ENCODE measurements around the gene PTPRN2. TPM values are rescaled to one million over a fixed set of nuclear protein-coding genes. Genes with fewer than 3 reads are reported as not detected.

Gene PTPRN2
- total RNA-seq, 1 experiment from 2014 or later: not detected

- H3K79me2 ChIP-seq (ENCODE audit: low read depth): no peaks in the 10 kb centered on the region
- CTCF ChIA-PET: no interaction called here
- H3K4me1 ChIP-seq (replicated peaks; ENCODE audit: insufficient read depth): no peaks in the 10 kb centered on the region
- no peaks in the 10 kb centered on the region for H3K9me2 ChIP-seq (ENCODE audit: insufficient read depth)
- POLR2A ChIA-PET (ENCODE audit: unreplicated experiment): no interaction called here
- H3K9me3 ChIP-seq (ENCODE audit: insufficient read depth, low read depth): no peaks in the 10 kb centered on the region
- H2AFZ ChIP-seq: no peak overlapping the region
- no peaks in the 10 kb centered on the region for H3K36me3 ChIP-seq (ENCODE audit: low read depth)
- TF ChIP-seq EZH2 (IDR thresholded peaks at IDR 0.05; ENCODE audit: low read depth) (no peak), CTCF (conservative IDR thresholded peaks at IDR 0.05) (no peak)
- intact Hi-C loops (cut with micrococcal nuclease; ENCODE audit: unreplicated experiment): no loop called here
- H3K4me2 ChIP-seq: no peak overlapping the region
- H3K27ac ChIP-seq: no peak overlapping the region
- peaks cover 89% of the 10 kb centered on the region for H3K27me3 ChIP-seq (ENCODE audit: insufficient read depth, low read depth)
- H3F3A ChIP-seq (ENCODE audit: insufficient read depth, low read depth): no peaks in the 10 kb centered on the region
- no peaks in the 10 kb centered on the region for H4K20me1 ChIP-seq (ENCODE audit: insufficient read depth)
- BruUV-seq (replicated peaks): no TSS peak
- no peak for DNase-seq
- no peak overlapping the region for H3K4me3 ChIP-seq
These were observed 330.6 kb downstream of the PTPRN2 start for GRCh38 chr7:158257001-158257400.

GRCh38 chr7:158256091-158256816, 331.4 kb downstream of the PTPRN2 start:
- H3K9me2 ChIP-seq (ENCODE audit: insufficient read depth): no peaks in the 10 kb centered on the region
- CTCF ChIA-PET: no interaction called here
- intact Hi-C loops (cut with micrococcal nuclease; ENCODE audit: unreplicated experiment): no loop called here
- H3F3A ChIP-seq (ENCODE audit: insufficient read depth, low read depth): no peaks in the 10 kb centered on the region
- no peaks in the 10 kb centered on the region for H4K20me1 ChIP-seq (ENCODE audit: insufficient read depth)
- no peak for DNase-seq
- H3K36me3 ChIP-seq (ENCODE audit: low read depth): no peaks in the 10 kb centered on the region
- H3K27ac ChIP-seq: no peak overlapping the region
- H3K4me3 ChIP-seq: no peak overlapping the region
- TF ChIP-seq CTCF (conservative IDR thresholded peaks at IDR 0.05) (no peak), EZH2 (IDR thresholded peaks at IDR 0.05; ENCODE audit: low read depth) (no peak)
- H3K79me2 ChIP-seq (ENCODE audit: low read depth): no peaks in the 10 kb centered on the region
- H3K27me3 ChIP-seq (ENCODE audit: insufficient read depth, low read depth): peaks cover 90% of the 10 kb centered on the region
- H2AFZ ChIP-seq: no peak overlapping the region
- H3K4me2 ChIP-seq: no peak overlapping the region
- H3K9me3 ChIP-seq (ENCODE audit: insufficient read depth, low read depth): no peaks in the 10 kb centered on the region
- no peaks in the 10 kb centered on the region for H3K4me1 ChIP-seq (replicated peaks; ENCODE audit: insufficient read depth)
- POLR2A ChIA-PET (ENCODE audit: unreplicated experiment): no interaction called here
- BruUV-seq (replicated peaks): no TSS peak

GRCh38 chr7:158255558-158255957, 332.1 kb downstream of the PTPRN2 start:
- Histone ChIP-seq H3K36me3 (ENCODE audit: low read depth) (no peaks in the 10 kb centered on the region), H3F3A (ENCODE audit: insufficient read depth, low read depth) (no peaks in the 10 kb centered on the region), H3K79me2 (ENCODE audit: low read depth) (no peaks in the 10 kb centered on the region), H3K9me2 (ENCODE audit: insufficient read depth) (no peaks in the 10 kb centered on the region), H3K4me1 (replicated peaks; ENCODE audit: insufficient read depth) (no peaks in the 10 kb centered on the region), H2AFZ (no peak overlapping the region), H3K4me3 (no peak overlapping the region), H3K9me3 (ENCODE audit: insufficient read depth, low read depth) (no peaks in the 10 kb centered on the region), H4K20me1 (ENCODE audit: insufficient read depth) (no peaks in the 10 kb centered on the region), H3K4me2 (no peak overlapping the region), H3K27ac (no peak overlapping the region), H3K27me3 (ENCODE audit: insufficient read depth, low read depth) (peaks cover 90% of the 10 kb centered on the region)
- POLR2A ChIA-PET (ENCODE audit: unreplicated experiment): no interaction called here
- no peak for DNase-seq
- no TSS peak for BruUV-seq (replicated peaks)
- intact Hi-C loops (cut with micrococcal nuclease; ENCODE audit: unreplicated experiment): no loop called here
- CTCF ChIA-PET: no interaction called here
- TF ChIP-seq EZH2 (IDR thresholded peaks at IDR 0.05; ENCODE audit: low read depth): no peak
- no peak for TF ChIP-seq CTCF (conservative IDR thresholded peaks at IDR 0.05)

All from PC-9 (cell line).